ENCODE data around the gene LINC00632. TPM values are rescaled to one million over a fixed set of nuclear protein-coding genes. Genes with fewer than 3 reads are reported as not detected.

LINC00632 gene
- total and polyA plus RNA-seq, 11 donors: 4.7 to 716 (median 55.8) TPM

GRCh38 chrX:140733766-140734342 is 24.3 kb downstream of the LINC00632 start:
- intact Hi-C loops (cut with DNase I): loop anchor here in 2 of 10 donors (10.0 kb wide), 1 partner anchor 679 kb away; no protein-coding TSS in a partner anchor
- no peak overlapping the region for H3K4me3 ChIP-seq
- peak in 2 of 4 donors; percentile 53 to 75 for ATAC-seq

GRCh38 chrX:140744085-140744484 is 34.5 kb downstream of the LINC00632 start:
- no peaks in the 10 kb centered on the region for H3K4me1 ChIP-seq
- no peaks in the 10 kb centered on the region for H3K36me3 ChIP-seq
- H3K27ac ChIP-seq: no peak overlapping the region
- DNase-seq (no peak), ATAC-seq (no peak)
- no peak overlapping the region for H3K4me3 ChIP-seq
- TF ChIP-seq POLR2A (IDR thresholded peaks at IDR 0.05) (no peak), CTCF (IDR thresholded peaks at IDR 0.05) (no peak)
- H3K27me3 ChIP-seq: peaks cover 0 to 7% (median 0%) of the 10 kb centered on the region in 9 donors
- H3K9me3 ChIP-seq: no peaks in the 10 kb centered on the region
- intact Hi-C loops (cut with DNase I): no loop called here

More at GRCh38 chrX:140733766-140734342, 24.3 kb downstream of the LINC00632 start:
- H3K27ac ChIP-seq: no peak overlapping the region
- 21 to 26% (median 22%) methylated on average over 10 of the region's 10 CpGs for WGBS, 4 donors
- DNase-seq: no peak
- H3K27me3 ChIP-seq: peaks cover 0 to 7% (median 0%) of the 10 kb centered on the region in 9 donors
- TF ChIP-seq CTCF (IDR thresholded peaks at IDR 0.05) (peak; percentile 27 to 75 (median 66)), POLR2A (IDR thresholded peaks at IDR 0.05) (no peak)
- H3K4me1 ChIP-seq: no peaks in the 10 kb centered on the region
- H3K9me3 ChIP-seq: no peaks in the 10 kb centered on the region
- H3K36me3 ChIP-seq: no peaks in the 10 kb centered on the region

- Histone ChIP-seq H3K4me1 (no peaks in the 10 kb centered on the region), H3K27ac (no peak overlapping the region), H3K36me3 (no peaks in the 10 kb centered on the region), H3K27me3 (peaks cover 0 to 15% (median 0%) of the 10 kb centered on the region in 9 donors), H3K9me3 (no peaks in the 10 kb centered on the region), H3K4me3 (no peak overlapping the region)
- intact Hi-C loops (cut with DNase I): no loop called here
- DNase-seq (no peak), ATAC-seq (no peak)
- no peak for TF ChIP-seq CTCF (IDR thresholded peaks at IDR 0.05)
- no peak for TF ChIP-seq POLR2A (IDR thresholded peaks at IDR 0.05)
- WGBS, 4 donors: 44 to 71% (median 58%) methylated on average over 6 of the region's 6 CpGs
Measured at GRCh38 chrX:140756941-140757340, 47.4 kb downstream of the LINC00632 start.

- TF ChIP-seq CTCF (IDR thresholded peaks at IDR 0.05): peak; percentile 34 to 69 (median 52)
- TF ChIP-seq POLR2A (IDR thresholded peaks at IDR 0.05): no peak
- ATAC-seq: peak in 2 of 4 donors; percentile 70 to 72
- no peaks in the 10 kb centered on the region for H3K9me3 ChIP-seq
- intact Hi-C loops (cut with DNase I): loop anchor here in 1 of 10 donors (10.0 kb wide), 1 partner anchor 513 kb away; no protein-coding TSS in a partner anchor
- no peaks in the 10 kb centered on the region for H3K36me3 ChIP-seq
- no peaks in the 10 kb centered on the region for H3K4me1 ChIP-seq
- peak in 3 of 5 donors; percentile 17 to 39 (median 20) for DNase-seq
- H3K27ac ChIP-seq: no peak overlapping the region
- H3K27me3 ChIP-seq: peaks cover 0 to 43% (median 0%) of the 10 kb centered on the region in 9 donors
- H3K4me3 ChIP-seq: no peak overlapping the region
- 2 to 7% (median 4%) methylated on average over 7 of the region's 7 CpGs for WGBS, 4 donors
Measured at GRCh38 chrX:140762061-140762460, 52.5 kb downstream of the LINC00632 start.

All from heart left ventricle (tissue), 16 donors.